Activated T-cell treated with anti-CD3 and anti-CD28 coated beads, Interleukin-2, amount 50 U/mL, for 4 hours (primary cell): ENCODE data around the gene LIF. TPM values are rescaled to one million over a fixed set of nuclear protein-coding genes. Genes with fewer than 3 reads are reported as not detected.
"Not testable (repeated sequence)": the region's sequence is repeated elsewhere in the genome, so short reads cannot be mapped to it uniquely, and the experiment has no call there.

ENCODE experiments used
- ATAC-seq, 2 donors: fragments of 200-7000 bp; cut with Tn5 transposase; one replicate each; pipeline ENCODE4 v1.10.0; 2021
- DNase-seq: peaks from one replicate; pipeline ENCODE4 v3.0.0-alpha.2; 2020
- H3K27me3 Mint-ChIP-seq: one replicate; pipeline ENCODE4 v1.8.0; 2021; ENCODE audit warnings: low read depth, mixed read lengths
- H3K36me3 Mint-ChIP-seq: one replicate; pipeline ENCODE4 v1.8.0; 2022; ENCODE audit warnings: mixed read lengths; ENCODE audit not compliant: insufficient read depth
- H3K4me1 Mint-ChIP-seq: one replicate; pipeline ENCODE4 v1.8.0; 2021; ENCODE audit warnings: low read depth, mixed read lengths
- H3K4me3 Mint-ChIP-seq: one replicate; pipeline ENCODE4 v1.8.0; 2021; ENCODE audit warnings: mild to moderate bottlenecking, moderate library complexity, mixed read lengths
- H3K9me3 Mint-ChIP-seq: one replicate; pipeline ENCODE4 v1.8.0; 2021; ENCODE audit warnings: mixed read lengths
- total RNA-seq, 3 donors: library from RNA; stranded (reverse); gene quantifications; one replicate each; pipeline ENCODE4 v1.2.1, GENCODE V29; 2021

The LIF gene
- total RNA-seq, 3 donors from 2014 or later = 226 to 440 (median 307) TPM

- H3K36me3 Mint-ChIP-seq = peaks cover 2% of the 10 kb centered on the region
- no peaks in the 10 kb centered on the region for H3K27me3 Mint-ChIP-seq
- no peaks in the 10 kb centered on the region for H3K9me3 Mint-ChIP-seq
- H3K4me3 Mint-ChIP-seq = no peak overlapping the region
- DNase-seq = no peak
- H3K4me1 Mint-ChIP-seq = peaks cover 3% of the 10 kb centered on the region
- ATAC-seq = no peak
These were observed 9.7 kb downstream of the LIF start for GRCh38 chr22:30236875-30237274.

- no peaks in the 10 kb centered on the region for H3K27me3 Mint-ChIP-seq
- H3K36me3 Mint-ChIP-seq = peaks cover 2% of the 10 kb centered on the region
- no peak overlapping the region for H3K4me3 Mint-ChIP-seq
- DNase-seq (no peak), ATAC-seq (no peak)
- no peaks in the 10 kb centered on the region for H3K9me3 Mint-ChIP-seq
- no peaks in the 10 kb centered on the region for H3K4me1 Mint-ChIP-seq
These were observed 10.8 kb downstream of the LIF start for GRCh38 chr22:30235687-30236170.

GRCh38 chr22:30234786-30235470 lies 11.6 kb downstream of the LIF start:
- Mint-ChIP-seq H3K36me3 (peaks cover 2% of the 10 kb centered on the region), H3K4me3 (no peak overlapping the region), H3K9me3 (no peaks in the 10 kb centered on the region), H3K4me1 (no peaks in the 10 kb centered on the region), H3K27me3 (no peaks in the 10 kb centered on the region)
- no peak for ATAC-seq
- DNase-seq = no peak

- H3K9me3 Mint-ChIP-seq, H3K36me3 Mint-ChIP-seq, H3K4me3 Mint-ChIP-seq, ATAC-seq, DNase-seq, H3K4me1 Mint-ChIP-seq, H3K27me3 Mint-ChIP-seq: not testable (repeated sequence)
These were observed 12.2 kb downstream of the LIF start for GRCh38 chr22:30234325-30234724.

GRCh38 chr22:30233582-30233981 lies 13.0 kb downstream of the LIF start:
- DNase-seq (no peak), ATAC-seq (no peak)
- Mint-ChIP-seq H3K36me3 (no peaks in the 10 kb centered on the region), H3K27me3 (no peaks in the 10 kb centered on the region), H3K9me3 (no peaks in the 10 kb centered on the region), H3K4me1 (peaks cover 2% of the 10 kb centered on the region), H3K4me3 (no peak overlapping the region)

GRCh38 chr22:30232716-30233218 lies 13.8 kb downstream of the LIF start:
- Mint-ChIP-seq H3K4me3 (no peak overlapping the region), H3K27me3 (no peaks in the 10 kb centered on the region), H3K4me1 (peaks cover 6% of the 10 kb centered on the region), H3K9me3 (no peaks in the 10 kb centered on the region), H3K36me3 (no peaks in the 10 kb centered on the region)
- ATAC-seq (no peak), DNase-seq (no peak)

GRCh38 chr22:30230787-30231461 lies 15.6 kb downstream of the LIF start:
- no peak for DNase-seq
- H3K4me1 Mint-ChIP-seq = peaks cover 16% of the 10 kb centered on the region
- H3K36me3 Mint-ChIP-seq = no peaks in the 10 kb centered on the region
- H3K27me3 Mint-ChIP-seq = no peaks in the 10 kb centered on the region
- ATAC-seq = no peak
- H3K4me3 Mint-ChIP-seq = no peak overlapping the region
- H3K9me3 Mint-ChIP-seq = no peaks in the 10 kb centered on the region

- ATAC-seq (no peak), DNase-seq (no peak)
- no peaks in the 10 kb centered on the region for H3K36me3 Mint-ChIP-seq
- no peaks in the 10 kb centered on the region for H3K9me3 Mint-ChIP-seq
- H3K4me3 Mint-ChIP-seq = no peak overlapping the region
- H3K27me3 Mint-ChIP-seq = no peaks in the 10 kb centered on the region
- peaks cover 22% of the 10 kb centered on the region for H3K4me1 Mint-ChIP-seq
These were observed 16.2 kb downstream of the LIF start for GRCh38 chr22:30230330-30230729.

GRCh38 chr22:30228509-30229359 lies 17.8 kb downstream of the LIF start:
- Mint-ChIP-seq H3K9me3 (no peaks in the 10 kb centered on the region), H3K27me3 (no peaks in the 10 kb centered on the region), H3K36me3 (no peaks in the 10 kb centered on the region), H3K4me1 (peaks cover 34% of the 10 kb centered on the region), H3K4me3 (no peak overlapping the region)
- no peak for DNase-seq
- ATAC-seq = no peak

- Mint-ChIP-seq H3K4me3 (no peak overlapping the region), H3K4me1 (peaks cover 45% of the 10 kb centered on the region), H3K9me3 (no peaks in the 10 kb centered on the region), H3K36me3 (no peaks in the 10 kb centered on the region), H3K27me3 (no peaks in the 10 kb centered on the region)
- ATAC-seq = no peak
- DNase-seq = no peak
These were observed 18.9 kb downstream of the LIF start for GRCh38 chr22:30227438-30228228.

- no peak for DNase-seq
- no peaks in the 10 kb centered on the region for H3K27me3 Mint-ChIP-seq
- no peaks in the 10 kb centered on the region for H3K9me3 Mint-ChIP-seq
- H3K36me3 Mint-ChIP-seq = no peaks in the 10 kb centered on the region
- ATAC-seq = no peak
- H3K4me1 Mint-ChIP-seq = peaks cover 58% of the 10 kb centered on the region
- peak overlapping the region; percentile 9 for H3K4me3 Mint-ChIP-seq
These were observed 20.2 kb downstream of the LIF start for GRCh38 chr22:30226192-30226832.

GRCh38 chr22:30225220-30225927 lies 21.2 kb downstream of the LIF start:
- DNase-seq (no peak), ATAC-seq (no peak)
- no peak overlapping the region for H3K4me3 Mint-ChIP-seq
- no peaks in the 10 kb centered on the region for H3K36me3 Mint-ChIP-seq
- no peaks in the 10 kb centered on the region for H3K27me3 Mint-ChIP-seq
- H3K4me1 Mint-ChIP-seq = peaks cover 68% of the 10 kb centered on the region
- no peaks in the 10 kb centered on the region for H3K9me3 Mint-ChIP-seq
